HG03439 (cell line): ENCODE measurements around the gene TNPO2.
A peak's percentile ranks its signal among the peaks of the same experiment; 100 is the strongest.
"Not testable (repeated sequence)": the region's sequence is repeated elsewhere in the genome, so short reads cannot be mapped to it uniquely, and the experiment has no call there.

Experiments used
- ATAC-seq: cut with Tn5 transposase; IDR thresholded peaks from one replicate; pipeline ENCODE4 v1.9.1; 2021; ENCODE audit warnings: mild to moderate bottlenecking, moderate library complexity; ENCODE audit not compliant: unreplicated experiment

TNPO2 gene

DNA sequence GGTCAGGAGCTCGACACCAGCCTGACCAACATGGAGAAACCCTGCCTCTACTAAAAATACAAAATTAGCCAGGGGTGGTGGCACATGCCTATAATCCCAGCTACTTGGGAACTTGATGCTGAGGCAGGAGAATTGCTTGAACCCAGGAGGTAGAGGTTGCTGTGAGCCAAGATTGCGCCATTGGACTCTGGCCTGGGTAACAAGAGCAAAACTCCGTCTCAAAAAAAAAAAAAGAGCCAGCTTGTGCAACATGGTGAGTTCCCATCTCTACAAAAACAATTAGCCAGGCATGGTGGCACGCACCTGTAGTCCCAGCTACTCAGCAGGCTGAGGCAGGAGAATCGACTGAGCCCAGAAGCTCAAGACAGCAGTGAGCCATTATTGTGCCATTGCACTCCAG, 45.7 kb downstream of the TNPO2 start:
- not testable (repeated sequence) for ATAC-seq

DNA sequence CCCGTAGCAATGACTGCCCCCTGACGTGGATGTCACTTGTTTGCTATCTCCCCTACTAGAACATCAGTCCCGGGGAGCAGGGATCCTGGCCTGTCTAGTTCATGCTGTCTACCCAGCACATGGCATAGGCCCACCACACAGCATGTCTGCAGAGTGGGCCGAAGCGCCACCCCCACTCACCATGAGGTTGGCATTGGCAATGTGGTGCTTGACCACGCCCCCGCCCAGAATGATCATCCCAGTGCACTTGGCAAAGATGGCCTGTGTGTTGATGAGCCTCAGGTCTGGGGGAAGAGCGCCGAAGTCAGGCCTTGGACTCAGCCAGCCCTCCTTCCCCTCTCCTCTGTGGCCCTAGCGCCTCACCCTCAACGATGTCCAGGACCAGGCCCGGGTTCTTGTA, 46.8 kb downstream of the TNPO2 start:
- no peak for ATAC-seq

DNA sequence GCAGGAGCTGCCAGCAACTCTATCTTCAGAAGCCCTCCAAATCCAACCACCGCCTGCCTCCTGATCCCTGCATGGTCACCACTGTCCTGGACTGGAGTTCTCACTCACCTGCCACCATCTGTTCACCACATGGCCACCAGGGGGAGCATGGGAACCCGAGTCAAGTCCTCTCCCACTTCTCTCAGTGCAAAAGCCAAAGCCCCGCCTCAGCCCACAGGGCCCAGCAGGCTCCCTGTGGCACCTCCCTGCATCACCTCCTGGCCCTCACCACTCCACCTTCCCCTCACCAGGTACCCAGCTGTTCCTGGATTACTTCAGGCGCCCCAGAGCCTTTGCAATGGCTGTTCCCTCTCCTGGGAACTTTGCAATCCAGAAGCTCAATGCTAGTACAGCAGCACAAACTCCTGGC, 47.3 kb downstream of the TNPO2 start:
- ATAC-seq, result no peak

DNA sequence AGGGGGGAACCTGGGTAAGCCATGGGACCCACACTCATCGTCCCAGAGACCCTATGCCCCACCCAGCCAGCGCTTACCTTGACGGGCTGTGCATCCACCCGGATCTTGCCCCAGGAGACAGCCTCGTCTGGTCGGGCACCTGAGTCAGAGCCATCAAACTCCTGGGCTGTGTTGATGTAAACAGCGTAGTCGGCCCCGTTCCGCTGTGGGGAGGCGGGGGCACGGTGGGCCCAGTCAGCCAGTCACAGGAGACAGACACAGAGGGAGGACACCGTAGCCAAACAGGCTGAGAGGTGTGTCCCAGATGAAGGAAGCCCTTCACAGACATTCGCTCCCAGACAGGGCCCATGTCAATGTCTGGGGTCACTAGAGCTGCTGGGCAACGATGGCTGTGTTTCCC, 47.8 kb downstream of the TNPO2 start:
- ATAC-seq, result no peak

DNA sequence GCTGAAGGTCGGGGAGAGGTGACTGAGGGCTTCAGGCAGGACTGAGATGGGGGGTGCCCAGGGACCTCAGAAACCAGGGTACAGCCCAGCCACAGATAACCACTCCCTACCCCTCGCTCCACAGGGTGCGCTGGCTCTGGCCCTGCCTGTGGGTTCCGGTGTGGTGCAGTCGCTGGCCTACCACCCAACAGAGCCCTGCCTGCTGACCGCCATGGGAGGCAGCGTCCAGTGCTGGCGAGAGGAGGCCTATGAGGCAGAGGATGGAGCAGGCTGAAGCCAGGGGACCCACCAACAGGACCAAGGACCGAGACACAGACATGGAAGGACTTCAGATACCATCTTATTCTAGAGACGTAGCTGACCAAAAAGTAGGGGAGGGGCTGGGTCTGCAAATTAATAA, 48.3 kb downstream of the TNPO2 start:
- ATAC-seq, result no peak

DNA sequence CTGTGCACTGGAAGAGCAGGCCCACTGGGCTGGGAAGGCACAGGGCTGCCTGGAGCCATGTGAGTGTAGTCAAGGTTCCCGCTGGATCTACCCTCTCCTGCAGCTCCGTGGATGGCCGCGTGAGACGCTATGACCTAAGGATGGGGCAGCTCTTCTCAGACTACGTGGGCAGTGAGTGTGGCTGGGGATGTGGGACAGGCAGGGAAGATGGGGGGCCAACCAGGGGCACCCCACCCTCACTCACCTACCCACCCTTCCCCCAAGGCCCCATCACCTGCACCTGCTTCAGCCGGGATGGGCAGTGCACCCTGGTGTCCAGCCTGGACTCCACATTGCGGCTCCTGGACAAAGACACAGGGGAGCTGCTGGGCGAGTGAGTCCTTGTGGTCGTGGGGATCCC, 51.0 kb downstream of the TNPO2 start:
- ATAC-seq, result no peak

DNA sequence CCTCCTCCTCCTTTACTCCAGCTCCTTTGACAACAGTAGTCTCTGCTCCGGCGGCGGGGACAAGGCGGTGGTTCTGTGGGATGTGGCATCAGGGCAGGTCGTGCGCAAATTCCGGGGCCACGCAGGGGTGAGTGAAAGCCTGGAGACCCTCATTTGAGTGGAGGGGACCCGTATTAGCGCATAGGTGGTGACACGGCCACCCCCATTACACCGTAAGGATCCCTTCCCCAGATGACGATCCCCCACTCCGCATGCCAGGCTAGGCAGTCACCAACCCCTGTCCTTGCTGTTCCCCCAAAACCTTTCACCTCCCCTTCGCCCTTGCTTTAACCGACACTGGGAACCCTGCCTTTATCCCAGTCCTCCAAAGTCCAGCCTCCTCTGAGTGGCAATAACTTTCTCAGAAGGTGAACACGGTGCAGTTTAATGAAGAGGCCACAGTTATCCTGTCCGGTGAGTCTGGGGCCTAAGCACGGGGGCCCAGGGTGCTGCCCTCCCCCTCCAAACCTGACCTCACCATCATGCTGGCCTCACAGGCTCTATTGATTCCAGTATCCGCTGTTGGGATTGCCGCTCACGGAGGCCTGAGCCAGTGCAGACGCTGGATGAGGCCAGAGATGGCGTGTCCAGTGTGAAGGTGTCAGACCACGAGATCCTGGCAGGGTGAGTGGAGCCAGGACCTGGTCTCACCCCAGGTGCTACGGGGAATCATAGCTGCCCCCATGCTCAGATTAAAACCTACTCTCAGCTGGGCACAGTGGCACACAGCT, 53.4 kb downstream of the TNPO2 start:
- no peak for ATAC-seq

DNA sequence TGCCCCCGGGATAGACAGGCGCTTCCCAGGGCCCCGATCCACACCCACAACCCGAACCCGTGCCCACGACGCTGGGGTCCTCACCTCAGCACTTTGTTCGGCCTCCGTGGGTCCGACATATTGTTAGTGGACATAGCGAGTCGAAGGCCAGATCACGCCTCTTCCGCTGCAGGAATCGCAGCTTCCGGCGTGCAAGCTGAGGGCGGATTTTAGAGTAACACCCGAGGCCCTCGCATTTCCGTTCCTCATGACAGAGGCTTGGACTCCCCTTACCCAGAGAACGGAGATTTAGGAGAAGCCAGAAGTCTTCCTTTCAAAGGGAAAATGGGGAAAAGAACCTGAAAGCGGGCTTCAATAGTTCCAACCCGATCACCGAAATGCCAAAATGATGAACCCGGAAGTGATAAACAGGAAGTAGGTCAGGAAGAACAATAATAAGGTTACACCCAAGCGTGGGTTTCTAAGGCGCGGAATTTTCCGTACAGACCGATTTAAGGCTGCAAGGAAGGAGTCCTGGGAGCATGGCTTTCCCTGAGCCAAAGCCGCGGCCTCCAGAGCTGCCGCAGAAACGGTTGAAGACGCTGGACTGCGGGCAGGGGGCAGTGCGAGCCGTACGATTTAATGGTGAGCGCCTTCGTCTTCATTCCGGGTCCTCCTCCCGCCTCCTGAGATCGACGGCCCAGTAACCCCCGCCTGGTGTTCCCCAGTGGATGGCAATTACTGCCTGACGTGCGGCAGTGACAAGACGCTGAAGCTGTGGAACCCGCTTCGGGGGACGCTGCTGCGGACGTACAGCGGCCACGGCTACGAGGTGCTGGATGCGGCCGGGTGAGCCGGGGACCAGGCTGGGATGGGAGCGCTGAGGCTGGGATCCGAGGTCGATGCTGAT, 54.2 kb downstream of the TNPO2 start:
- ATAC-seq, result peak; percentile 29

DNA sequence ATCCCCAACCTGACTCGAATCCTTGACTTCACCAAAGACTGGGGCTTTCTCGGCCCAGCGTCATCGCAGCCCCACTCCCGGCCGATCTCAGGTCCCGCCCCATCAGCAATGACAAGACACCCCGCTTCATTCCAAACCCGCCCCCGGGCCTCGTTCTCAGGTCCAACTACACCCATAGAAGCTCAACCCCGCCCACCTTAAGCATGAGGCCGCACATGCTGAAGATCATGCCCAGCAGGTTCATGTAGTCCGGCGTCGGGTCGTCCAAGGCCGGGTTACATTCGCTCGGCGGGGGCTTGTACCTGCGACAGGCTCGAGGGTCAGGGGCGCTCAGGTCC, 54.8 kb downstream of the TNPO2 start:
- peak; percentile 15 for ATAC-seq

DNA sequence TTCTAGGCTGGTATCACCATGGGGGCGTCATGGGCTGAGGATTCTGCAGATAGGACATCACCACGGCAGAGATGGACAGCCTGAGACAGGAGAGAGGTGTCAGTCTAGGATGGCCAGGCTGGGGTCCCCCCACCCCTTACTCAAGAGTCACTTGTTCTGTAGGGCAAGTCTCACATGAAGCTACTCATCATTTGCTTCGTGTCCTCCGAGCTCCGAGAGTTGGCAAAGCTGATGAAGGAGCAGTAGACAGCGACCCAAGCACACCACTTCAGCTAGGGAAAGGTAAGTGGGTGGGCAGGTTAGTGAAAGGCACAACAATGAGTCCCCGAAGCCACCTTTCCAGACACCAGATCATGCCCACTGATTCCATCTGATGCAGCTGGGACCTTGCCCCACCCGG, 55.4 kb downstream of the TNPO2 start:
- ATAC-seq, result no peak

DNA sequence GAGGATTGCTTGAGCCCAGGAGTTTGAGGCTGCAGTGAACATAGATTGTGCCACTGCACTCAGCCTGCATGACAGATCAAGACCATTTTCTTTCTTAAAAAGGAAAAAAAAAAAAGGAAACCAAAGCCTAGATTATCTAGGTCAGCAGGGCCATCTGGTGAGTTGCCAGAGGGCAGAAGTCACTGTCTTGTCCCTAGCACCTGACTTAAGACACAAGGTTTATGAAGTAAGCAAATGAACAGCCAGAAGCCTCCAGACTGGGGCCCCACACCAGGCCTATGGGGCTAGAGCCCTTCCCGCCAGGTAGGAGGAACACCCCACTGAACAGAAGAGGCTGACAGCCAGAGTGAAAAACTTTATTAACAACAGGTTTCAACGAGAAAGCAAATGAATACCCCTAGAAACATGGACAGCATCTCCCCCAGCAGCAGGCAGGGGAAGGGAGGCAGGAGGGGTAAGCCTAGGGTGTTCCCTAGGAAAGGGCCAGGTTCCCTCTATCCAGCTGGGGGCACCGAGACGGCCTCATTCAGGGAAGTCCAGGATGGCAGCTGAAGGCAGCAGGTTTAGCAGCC, 55.9 kb downstream of the TNPO2 start:
- no peak for ATAC-seq

DNA sequence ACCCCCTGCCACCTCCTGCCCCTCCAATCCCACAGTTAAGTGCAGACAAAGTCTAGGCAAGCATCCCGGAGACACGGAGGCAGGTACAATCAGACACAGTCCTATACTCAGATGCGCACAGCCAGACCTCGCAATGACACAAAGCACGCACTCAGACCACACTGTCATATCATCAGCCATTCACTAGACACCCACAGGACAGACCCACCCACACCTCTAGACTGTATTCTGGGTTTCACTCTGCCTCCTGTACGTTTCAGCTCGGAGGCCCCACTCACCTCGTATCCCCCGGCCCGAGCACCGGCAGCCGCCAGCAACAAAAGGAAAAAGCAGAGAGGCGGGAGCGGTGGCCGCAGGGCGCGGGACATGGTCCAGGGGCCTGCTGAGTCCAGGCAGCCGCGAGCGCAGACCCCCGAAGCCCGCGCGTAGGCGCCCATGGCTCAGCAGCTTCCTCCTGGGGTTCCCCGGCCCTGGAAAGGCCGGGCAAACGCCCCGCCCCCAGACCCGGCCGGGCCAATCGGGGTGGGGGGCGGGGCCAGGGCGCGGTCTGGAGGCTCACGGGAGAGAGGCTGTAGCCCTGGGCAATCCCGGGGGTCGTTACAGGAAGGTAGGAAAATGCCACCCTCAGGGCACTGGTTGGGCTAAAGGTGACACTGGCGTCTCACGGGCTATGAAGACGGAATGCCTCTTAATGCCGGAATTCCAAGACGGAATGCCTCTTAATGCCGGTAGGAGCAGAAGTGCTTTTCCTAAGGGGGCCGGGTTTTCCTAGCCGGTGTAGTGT, 57.3 kb downstream of the TNPO2 start, which contains the start of the genes MAN2B1 and WDR83:
Gene MAN2B1, minus strand, starts transcription at position 478 of the 784 bp plus-strand sequence. Its CDS starts 41 bp downstream, at position 437.
Gene WDR83, plus strand, starts transcription at position 543 of the 784 bp plus-strand sequence. CDS start 2,984 bp downstream, outside the sequence.
- peak; percentile 43 for ATAC-seq

DNA sequence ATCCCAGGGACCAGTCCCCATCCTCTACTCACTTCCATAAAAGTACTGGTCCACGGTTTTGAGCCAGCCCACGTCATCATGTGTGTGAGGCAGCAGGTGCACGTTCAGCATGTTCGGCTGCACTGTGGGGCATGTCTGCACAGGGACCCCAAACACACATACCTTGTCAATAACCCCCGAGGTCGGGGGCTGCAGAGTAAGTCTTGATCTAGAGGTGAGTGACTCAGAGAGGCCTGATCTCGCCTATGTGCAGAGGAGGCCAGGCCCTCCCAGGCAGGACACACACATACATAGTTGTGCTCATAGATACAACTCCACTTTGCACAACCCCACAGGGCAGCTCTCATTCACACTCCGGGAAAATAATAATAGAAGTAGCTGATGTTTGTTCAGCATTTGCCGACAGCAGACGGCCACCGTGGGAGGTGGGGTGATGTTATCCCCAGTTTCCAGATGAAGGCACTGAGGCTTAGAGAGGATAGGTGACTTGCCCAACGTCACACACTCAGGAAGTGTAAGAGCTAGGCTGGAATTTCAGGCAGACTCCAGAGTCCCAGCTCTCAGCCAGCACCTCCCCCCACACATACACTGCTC, 58.0 kb downstream of the TNPO2 start:
- ATAC-seq, result no peak

DNA sequence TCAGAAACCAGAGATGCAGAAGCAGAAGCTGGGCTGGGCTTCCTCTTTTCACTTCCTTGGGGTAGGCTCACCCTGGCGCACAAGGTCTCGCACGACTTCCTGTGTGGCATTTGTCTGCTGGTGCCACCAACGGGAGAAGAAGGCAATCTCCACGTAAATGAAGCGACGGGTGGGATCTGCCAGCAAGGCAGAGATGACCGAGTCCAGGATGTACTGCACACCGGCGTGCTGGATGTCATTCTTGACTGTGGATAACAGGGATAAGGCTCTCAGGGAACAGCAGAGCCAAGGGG, 58.5 kb downstream of the TNPO2 start:
- no peak for ATAC-seq

DNA sequence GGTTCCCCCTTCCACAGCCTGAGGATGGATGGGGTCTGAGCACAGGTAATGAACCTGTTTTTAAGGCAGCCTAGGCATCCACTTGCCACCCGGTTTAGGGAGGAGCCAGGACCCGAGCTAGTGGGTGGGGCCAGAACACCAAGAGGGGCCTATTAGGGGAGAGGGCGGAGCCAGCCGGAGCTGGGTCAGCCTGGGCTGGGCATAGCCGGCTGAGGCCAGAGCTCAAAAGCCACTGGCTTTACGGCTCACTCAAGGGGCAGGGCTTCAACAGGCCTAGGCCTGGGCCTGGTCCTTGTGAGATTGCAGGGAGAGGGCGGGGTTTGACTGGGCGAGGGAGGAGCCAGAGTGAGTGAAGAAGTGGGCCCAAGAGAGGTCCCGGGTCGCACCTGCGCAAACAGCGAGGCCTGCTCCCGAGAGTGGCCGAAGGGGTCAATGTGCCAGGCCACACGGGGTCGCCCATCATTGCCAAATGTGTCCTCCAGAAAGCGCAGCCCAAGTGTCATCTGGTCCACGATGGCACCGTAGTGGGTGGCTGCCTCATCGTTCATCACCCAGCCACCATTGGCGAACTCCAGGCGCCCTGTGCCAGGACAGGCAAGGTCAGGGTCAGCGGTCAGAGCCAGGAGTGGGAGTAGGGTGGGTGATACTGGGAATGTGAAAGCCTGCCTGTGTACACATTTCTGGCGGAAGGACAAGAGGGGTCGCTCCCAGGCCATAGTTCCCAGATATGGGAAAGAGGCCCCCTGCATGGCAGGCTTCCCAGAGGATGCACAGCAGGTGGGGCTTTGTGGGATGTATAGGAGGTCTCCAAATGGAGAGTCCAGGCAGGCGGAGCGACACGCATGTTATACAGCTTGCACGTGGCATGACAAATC, 59.1 kb downstream of the TNPO2 start:
- ATAC-seq, result no peak

DNA sequence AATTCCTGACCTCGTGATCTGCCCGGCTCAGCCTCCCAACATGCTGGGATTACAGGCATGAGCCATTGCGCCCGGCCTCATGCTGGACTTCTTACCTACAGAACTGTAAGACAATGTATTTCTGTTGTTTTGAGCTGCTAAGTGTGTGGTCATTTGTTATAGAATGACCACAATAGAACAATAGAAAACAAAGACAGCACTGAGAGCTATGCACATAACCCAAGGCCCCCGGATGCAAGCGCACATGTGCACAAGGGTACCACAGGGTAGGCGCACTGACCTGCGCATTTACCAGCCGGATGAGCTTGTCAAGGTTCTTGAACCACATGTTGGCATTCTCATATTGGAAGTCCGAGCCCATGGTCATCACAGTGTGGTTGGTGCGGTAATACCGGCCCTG, 62.8 kb downstream of the TNPO2 start:
- no peak for ATAC-seq

DNA sequence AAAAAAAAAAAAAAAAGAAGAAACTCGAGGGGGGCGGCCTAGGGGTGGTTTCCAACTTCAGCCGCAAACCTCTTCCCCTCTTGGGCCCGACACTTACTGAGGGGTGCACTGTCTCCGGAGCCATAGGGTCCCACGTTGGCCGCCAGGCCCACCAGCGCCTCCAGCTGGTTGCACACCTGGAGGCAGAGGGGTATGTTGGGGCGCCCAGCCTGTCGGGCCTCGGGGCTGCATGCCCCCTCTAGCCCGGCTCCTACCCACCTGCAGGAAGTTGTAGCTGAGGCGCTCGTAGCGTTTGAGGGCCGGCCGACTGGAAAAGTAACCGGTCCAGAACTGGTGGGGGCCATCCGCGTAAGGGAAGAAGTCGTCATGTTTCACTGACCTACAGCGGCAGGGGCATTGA, 65.8 kb downstream of the TNPO2 start:
- no peak for ATAC-seq

DNA sequence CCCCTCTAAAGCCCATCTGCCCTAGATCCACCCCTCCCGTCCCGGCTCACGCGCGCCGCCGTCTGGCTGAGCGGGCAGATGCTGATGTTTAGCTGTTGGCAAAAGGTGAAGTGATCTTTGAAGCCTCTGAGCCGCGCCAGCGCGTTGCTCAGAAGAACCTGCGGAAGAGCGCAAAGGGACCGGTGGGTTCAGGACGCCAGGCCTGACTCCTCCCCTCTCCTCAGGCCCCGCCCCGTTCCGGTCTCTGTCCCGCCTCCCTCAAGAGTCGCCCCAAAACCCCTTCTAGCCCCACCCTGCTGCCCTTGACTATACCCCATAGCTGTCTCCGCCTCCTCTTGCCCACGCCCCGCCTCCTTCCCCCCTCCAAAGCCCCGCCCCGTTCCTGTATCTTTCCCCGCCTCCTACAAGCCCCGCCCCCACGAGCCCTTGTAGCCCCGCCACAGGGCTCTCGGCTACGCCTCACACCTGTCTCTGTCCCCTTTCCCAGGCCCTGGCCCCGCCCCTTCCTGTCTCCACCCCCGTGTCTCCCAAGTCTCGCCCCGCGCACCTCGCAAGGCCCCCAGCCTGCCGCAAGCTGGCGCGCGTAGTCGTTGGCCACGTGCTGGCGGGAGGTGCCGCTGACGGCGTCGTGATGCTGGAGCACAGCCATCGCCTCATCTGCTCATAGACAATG, 66.7 kb downstream of the TNPO2 start:
- no peak for ATAC-seq

DNA sequence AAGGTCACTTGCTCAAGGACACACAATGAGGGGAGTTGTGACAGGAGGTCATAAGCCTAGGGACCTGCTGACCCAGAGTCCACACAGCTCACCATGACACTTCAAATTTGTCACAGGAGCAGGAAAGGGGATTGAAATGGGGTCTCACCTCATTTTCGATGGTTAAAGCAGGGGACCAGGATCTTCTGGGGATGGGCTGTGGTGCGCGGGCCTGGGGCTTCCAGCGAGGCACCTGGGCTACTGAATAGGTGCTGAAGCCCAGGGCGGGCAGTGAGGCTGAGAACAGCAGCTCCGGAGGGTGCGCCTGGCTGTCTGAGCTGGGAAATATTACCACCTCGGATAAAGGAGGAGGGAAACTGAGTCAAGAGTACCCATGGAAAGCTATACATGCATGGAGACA, 68.2 kb downstream of the TNPO2 start:
- ATAC-seq, result no peak
